Body of pancreas (tissue), 4 donors: ENCODE data around the gene EFR3B.

Experiments used
- CTCF ChIP-seq, 7 experiments: fragments of 450-650 bp in 4 of 7; fragments of 200-600 bp in 3 of 7; sonication (generic) in 3 of 7; IDR thresholded peaks; one replicate each; pipeline ENCODE4 v1.5.1; 2016 to 2019; ENCODE audit warnings: antibody characterized with exemption in 7 of 7
- POLR2A ChIP-seq, 3 donors: fragments of 450-650 bp; IDR thresholded peaks; one replicate each; pipeline ENCODE4 v1.6.1; 2016; ENCODE audit warnings: antibody characterized with exemption in 3 of 3, mild to moderate bottlenecking in 2 of 3

- no peak for TF ChIP-seq CTCF (IDR thresholded peaks at IDR 0.05)
- TF ChIP-seq POLR2A (IDR thresholded peaks at IDR 0.05) = no peak
Measured at GRCh38 chr2:25145803-25146202, 103.9 kb downstream of the EFR3B start.
